ENCODE measurements around the gene DRC1. TPM values are rescaled to one million over a fixed set of nuclear protein-coding genes. Genes with fewer than 3 reads are reported as not detected.
"Not testable (repeated sequence)": the region's sequence is repeated elsewhere in the genome, so short reads cannot be mapped to it uniquely, and the experiment has no call there.

The DRC1 gene
- total and polyA plus RNA-seq, 7 experiments from 2014 or later, result 0.29 TPM; not detected in 6

- Mint-ChIP-seq H3K4me3 (no peak overlapping the region), H3K27ac (no peak overlapping the region), H3K4me1 (no peaks in the 10 kb centered on the region), H3K36me3 (peaks cover 0 to 16% (median 0%) of the 10 kb centered on the region in 5 donors), H3K9me3 (peaks cover 0 to 13% (median 8%) of the 10 kb centered on the region in 11 donors), H3K27me3 (no peaks in the 10 kb centered on the region)
- POLR2A ChIA-PET, result no interaction called here
- DNase-seq, result no peak
- no peak overlapping the region for H3K27ac ChIP-seq (ENCODE audit: low read depth, low read length)
- no peaks in the 10 kb centered on the region for H3K4me1 ChIP-seq (ENCODE audit: control insufficient read depth in 2 of 2, insufficient read depth in 2 of 2, low read length in 2 of 2)
- H3K9me3 ChIP-seq (ENCODE audit: control insufficient read depth in 2 of 3, low read length in 3 of 3), result peaks cover 0 to 5% (median 0%) of the 10 kb centered on the region in 3 experiments
- no peaks in the 10 kb centered on the region for H3K27me3 ChIP-seq (ENCODE audit: control insufficient read depth in 2 of 2, insufficient read depth in 2 of 2, low read length in 2 of 2)
- no peak for ATAC-seq
- H3K36me3 ChIP-seq (ENCODE audit: control insufficient read depth in 2 of 3, insufficient read depth in 3 of 3, low read length in 3 of 3), result no peaks in the 10 kb centered on the region
- intact Hi-C loops (cut with micrococcal nuclease), result loop anchor here (5.0 kb wide), 2 partner anchors 133 to 293 kb away; partner anchors contain the start of gene GAREM2 (in 1 of the 2)
- CTCF ChIA-PET, result no interaction called here
- no peak overlapping the region for H3K4me3 ChIP-seq (ENCODE audit: low read length)
Measured at GRCh38 chr2:26465266-26465925, 63.7 kb downstream of the DRC1 start.

- no peaks in the 10 kb centered on the region for H3K4me1 Mint-ChIP-seq
- no peak overlapping the region for H3K4me3 ChIP-seq (ENCODE audit: low read length)
- CTCF ChIA-PET, result interaction anchor here (0.6 kb wide), 1 partner anchor 30 kb away, joined by 4 read pairs; no protein-coding TSS in a partner anchor
- intact Hi-C loops (cut with micrococcal nuclease), result loop anchor here (5.0 kb wide), 2 partner anchors 134 to 294 kb away; partner anchors contain the start of gene GAREM2 (in 1 of the 2)
- H3K27ac ChIP-seq (ENCODE audit: low read depth, low read length), result no peak overlapping the region
- H3K9me3 Mint-ChIP-seq, result peaks cover 0 to 13% (median 8%) of the 10 kb centered on the region in 11 donors
- H3K4me1 ChIP-seq (ENCODE audit: control insufficient read depth in 2 of 2, insufficient read depth in 2 of 2, low read length in 2 of 2), result no peaks in the 10 kb centered on the region
- H3K27me3 Mint-ChIP-seq, result no peaks in the 10 kb centered on the region
- no peak overlapping the region for H3K4me3 Mint-ChIP-seq
- H3K36me3 ChIP-seq (ENCODE audit: control insufficient read depth in 2 of 3, insufficient read depth in 3 of 3, low read length in 3 of 3), result no peaks in the 10 kb centered on the region
- peaks cover 0 to 16% (median 0%) of the 10 kb centered on the region in 5 donors for H3K36me3 Mint-ChIP-seq
- no peak overlapping the region for H3K27ac Mint-ChIP-seq
- POLR2A ChIA-PET, result no interaction called here
- ATAC-seq, result no peak
- no peak for DNase-seq
- no peaks in the 10 kb centered on the region for H3K27me3 ChIP-seq (ENCODE audit: control insufficient read depth in 2 of 2, insufficient read depth in 2 of 2, low read length in 2 of 2)
- H3K9me3 ChIP-seq (ENCODE audit: control insufficient read depth in 2 of 3, low read length in 3 of 3), result peaks cover 0 to 5% (median 0%) of the 10 kb centered on the region in 3 experiments
Measured at GRCh38 chr2:26465981-26466471, 64.3 kb downstream of the DRC1 start.

GRCh38 chr2:26466662-26467310 lies 65.1 kb downstream of the DRC1 start:
- Histone ChIP-seq H3K27me3 (ENCODE audit: control insufficient read depth in 2 of 2, insufficient read depth in 2 of 2, low read length in 2 of 2) (no peaks in the 10 kb centered on the region), H3K9me3 (ENCODE audit: control insufficient read depth in 2 of 3, low read length in 3 of 3) (peaks cover 0 to 5% (median 0%) of the 10 kb centered on the region in 3 experiments), H3K27ac (ENCODE audit: low read depth, low read length) (no peak overlapping the region), H3K4me3 (ENCODE audit: low read length) (no peak overlapping the region), H3K36me3 (ENCODE audit: control insufficient read depth in 2 of 3, insufficient read depth in 3 of 3, low read length in 3 of 3) (no peaks in the 10 kb centered on the region), H3K4me1 (ENCODE audit: control insufficient read depth in 2 of 2, insufficient read depth in 2 of 2, low read length in 2 of 2) (no peaks in the 10 kb centered on the region)
- DNase-seq, result no peak
- Mint-ChIP-seq H3K4me1 (no peaks in the 10 kb centered on the region), H3K36me3 (peaks cover 0 to 17% (median 0%) of the 10 kb centered on the region in 5 donors), H3K9me3 (peaks cover 0 to 14% (median 9%) of the 10 kb centered on the region in 11 donors), H3K27me3 (no peaks in the 10 kb centered on the region), H3K4me3 (no peak overlapping the region), H3K27ac (no peak overlapping the region)
- no peak for ATAC-seq
- intact Hi-C loops (cut with micrococcal nuclease), result loop anchor here (5.0 kb wide), 2 partner anchors 134 to 294 kb away; partner anchors contain the start of gene GAREM2 (in 1 of the 2)
- CTCF ChIA-PET, result interaction anchor here (0.6 kb wide), 2 partner anchors 29 to 37 kb away, joined by 4 to 5 read pairs; no protein-coding TSS in a partner anchor
- POLR2A ChIA-PET, result interaction anchor here (0.5 kb wide), 1 partner anchor 261 kb away, joined by 3 read pairs; no protein-coding TSS in a partner anchor

- intact Hi-C loops (cut with micrococcal nuclease), result loop anchor here (2.0 to 5.0 kb wide), 3 partner anchors 122 to 296 kb away; partner anchors contain the start of genes ADGRF3 (in 1 of the 2), GAREM2 (in 1 of the 2) and SELENOI (in 1 of the 2)
- H3K27ac ChIP-seq (ENCODE audit: low read depth, low read length); ATAC-seq; H3K27me3 Mint-ChIP-seq; H3K4me3 ChIP-seq (ENCODE audit: low read length); DNase-seq; H3K9me3 ChIP-seq (ENCODE audit: control insufficient read depth in 2 of 3, low read length in 3 of 3); CTCF ChIA-PET; H3K27me3 ChIP-seq (ENCODE audit: control insufficient read depth in 2 of 2, insufficient read depth in 2 of 2, low read length in 2 of 2); H3K36me3 ChIP-seq (ENCODE audit: control insufficient read depth in 2 of 3, insufficient read depth in 3 of 3, low read length in 3 of 3); H3K27ac Mint-ChIP-seq; H3K4me1 Mint-ChIP-seq; H3K4me3 Mint-ChIP-seq; POLR2A ChIA-PET; H3K4me1 ChIP-seq (ENCODE audit: control insufficient read depth in 2 of 2, insufficient read depth in 2 of 2, low read length in 2 of 2): not testable (repeated sequence)
- peaks cover 0 to 18% (median 10%) of the 10 kb centered on the region in 11 donors for H3K9me3 Mint-ChIP-seq
- H3K36me3 Mint-ChIP-seq, result peaks cover 0 to 21% (median 0%) of the 10 kb centered on the region in 5 donors
Measured at GRCh38 chr2:26468544-26468943, 66.8 kb downstream of the DRC1 start.

GRCh38 chr2:26469092-26469710 lies 67.5 kb downstream of the DRC1 start:
- no peaks in the 10 kb centered on the region for H3K4me1 Mint-ChIP-seq
- Histone ChIP-seq H3K36me3 (ENCODE audit: control insufficient read depth in 2 of 3, insufficient read depth in 3 of 3, low read length in 3 of 3) (no peaks in the 10 kb centered on the region), H3K4me3 (ENCODE audit: low read length) (no peak overlapping the region), H3K27me3 (ENCODE audit: control insufficient read depth in 2 of 2, insufficient read depth in 2 of 2, low read length in 2 of 2) (no peaks in the 10 kb centered on the region), H3K27ac (ENCODE audit: low read depth, low read length) (no peak overlapping the region), H3K4me1 (ENCODE audit: control insufficient read depth in 2 of 2, insufficient read depth in 2 of 2, low read length in 2 of 2) (no peaks in the 10 kb centered on the region), H3K9me3 (ENCODE audit: control insufficient read depth in 2 of 3, low read length in 3 of 3) (peaks cover 0 to 5% (median 0%) of the 10 kb centered on the region in 3 experiments)
- ATAC-seq, result peak; percentile 40
- POLR2A ChIA-PET, result no interaction called here
- peak in 8 of 9 donors; percentile 10 to 61 (median 34) for DNase-seq
- CTCF ChIA-PET, result no interaction called here
- no peak overlapping the region for H3K27ac Mint-ChIP-seq
- H3K9me3 Mint-ChIP-seq, result peaks cover 0 to 18% (median 10%) of the 10 kb centered on the region in 11 donors
- peaks cover 0 to 21% (median 0%) of the 10 kb centered on the region in 5 donors for H3K36me3 Mint-ChIP-seq
- intact Hi-C loops (cut with micrococcal nuclease), result loop anchor here (1.0 to 5.0 kb wide), 5 partner anchors 122 to 298 kb away; partner anchors contain the start of genes ADGRF3 (in 1 of the 2), GAREM2 (in 1 of the 2) and SELENOI (in 1 of the 2)
- no peak overlapping the region for H3K4me3 Mint-ChIP-seq
- H3K27me3 Mint-ChIP-seq, result no peaks in the 10 kb centered on the region

- Mint-ChIP-seq H3K27ac (no peak overlapping the region), H3K4me1 (no peaks in the 10 kb centered on the region), H3K4me3 (no peak overlapping the region), H3K36me3 (peaks cover 0 to 19% (median 0%) of the 10 kb centered on the region in 5 donors), H3K27me3 (no peaks in the 10 kb centered on the region), H3K9me3 (peaks cover 0 to 18% (median 10%) of the 10 kb centered on the region in 11 donors)
- intact Hi-C loops (cut with micrococcal nuclease), result loop anchor here (1.0 to 5.0 kb wide), 5 partner anchors 123 to 299 kb away; partner anchors contain the start of genes ADGRF3 (in 1 of the 2), GAREM2 (in 1 of the 2) and SELENOI (in 1 of the 2)
- H3K27me3 ChIP-seq (ENCODE audit: control insufficient read depth in 2 of 2, insufficient read depth in 2 of 2, low read length in 2 of 2), result no peaks in the 10 kb centered on the region
- H3K27ac ChIP-seq (ENCODE audit: low read depth, low read length), result no peak overlapping the region
- ChIA-PET CTCF (no interaction called here), POLR2A (no interaction called here)
- H3K4me1 ChIP-seq (ENCODE audit: control insufficient read depth in 2 of 2, insufficient read depth in 2 of 2, low read length in 2 of 2), result no peaks in the 10 kb centered on the region
- ATAC-seq (no peak), DNase-seq (no peak)
- no peaks in the 10 kb centered on the region for H3K36me3 ChIP-seq (ENCODE audit: control insufficient read depth in 2 of 3, insufficient read depth in 3 of 3, low read length in 3 of 3)
- H3K4me3 ChIP-seq (ENCODE audit: low read length), result no peak overlapping the region
- peaks cover 0 to 5% (median 0%) of the 10 kb centered on the region in 3 experiments for H3K9me3 ChIP-seq (ENCODE audit: control insufficient read depth in 2 of 3, low read length in 3 of 3)
Measured at GRCh38 chr2:26469955-26470354, 68.2 kb downstream of the DRC1 start.
